ENCODE measurements around the gene PPM1D.
A peak's percentile ranks its signal among the peaks of the same experiment; 100 is the strongest.
"Not testable (repeated sequence)": the region's sequence is repeated elsewhere in the genome, so short reads cannot be mapped to it uniquely, and the experiment has no call there.

PPM1D gene

GRCh38 chr17:60653569-60653968 lies 53.6 kb downstream of the PPM1D start:
- no peak overlapping the region for H3K4me3 ChIP-seq (ENCODE audit: low read depth, low read length)
- TF ChIP-seq CTCF (IDR thresholded peaks at IDR 0.05; ENCODE audit: low read depth, low read length), result no peak
- no peak for TF ChIP-seq MYC (IDR thresholded peaks at IDR 0.05; ENCODE audit: low read depth, low read length)
- TF ChIP-seq MAX (IDR thresholded peaks at IDR 0.05; ENCODE audit: low read depth, low read length), result no peak
- no peak for TF ChIP-seq POLR2A (IDR thresholded peaks at IDR 0.05; ENCODE audit: extremely low read depth, insufficient read length)

GRCh38 chr17:60656499-60656898 lies 56.5 kb downstream of the PPM1D start:
- no peak for DNase-seq (ENCODE audit: low read depth)
- no peak for TF ChIP-seq CTCF (IDR thresholded peaks at IDR 0.05; ENCODE audit: low read depth, low read length)
- TF ChIP-seq MYC (IDR thresholded peaks at IDR 0.05; ENCODE audit: low read depth, low read length), result no peak
- no peak for TF ChIP-seq POLR2A (IDR thresholded peaks at IDR 0.05; ENCODE audit: extremely low read depth, insufficient read length)
- no peak for TF ChIP-seq MAX (IDR thresholded peaks at IDR 0.05; ENCODE audit: low read depth, low read length)
- H3K4me3 ChIP-seq (ENCODE audit: low read depth, low read length), result no peak overlapping the region

More at GRCh38 chr17:60653569-60653968, 53.6 kb downstream of the PPM1D start:
- no peak for DNase-seq (ENCODE audit: low read depth)

GRCh38 chr17:60659156-60659555 lies 59.2 kb downstream of the PPM1D start:
- no peak for TF ChIP-seq MAX (IDR thresholded peaks at IDR 0.05; ENCODE audit: low read depth, low read length)
- TF ChIP-seq POLR2A (IDR thresholded peaks at IDR 0.05; ENCODE audit: extremely low read depth, insufficient read length), result no peak
- no peak for TF ChIP-seq MYC (IDR thresholded peaks at IDR 0.05; ENCODE audit: low read depth, low read length)
- DNase-seq (ENCODE audit: low read depth), result no peak
- H3K4me3 ChIP-seq (ENCODE audit: low read depth, low read length), result no peak overlapping the region

- no peak for DNase-seq (ENCODE audit: low read depth)
- H3K4me3 ChIP-seq (ENCODE audit: low read depth, low read length), result no peak overlapping the region
- TF ChIP-seq POLR2A (IDR thresholded peaks at IDR 0.05; ENCODE audit: extremely low read depth, insufficient read length) (no peak), MYC (IDR thresholded peaks at IDR 0.05; ENCODE audit: low read depth, low read length) (no peak), MAX (IDR thresholded peaks at IDR 0.05; ENCODE audit: low read depth, low read length) (no peak), CTCF (IDR thresholded peaks at IDR 0.05; ENCODE audit: low read depth, low read length) (no peak)
These were observed 61.5 kb downstream of the PPM1D start for GRCh38 chr17:60661489-60661888.

GRCh38 chr17:60664022-60664421 lies 64.0 kb downstream of the PPM1D start:
- no peak for DNase-seq (ENCODE audit: low read depth)
- TF ChIP-seq CTCF (IDR thresholded peaks at IDR 0.05; ENCODE audit: low read depth, low read length) (no peak), MYC (IDR thresholded peaks at IDR 0.05; ENCODE audit: low read depth, low read length) (no peak), MAX (IDR thresholded peaks at IDR 0.05; ENCODE audit: low read depth, low read length) (no peak), POLR2A (IDR thresholded peaks at IDR 0.05; ENCODE audit: extremely low read depth, insufficient read length) (no peak)
- H3K4me3 ChIP-seq (ENCODE audit: low read depth, low read length), result no peak overlapping the region

- no peak overlapping the region for H3K4me3 ChIP-seq (ENCODE audit: low read depth, low read length)
- TF ChIP-seq MAX (IDR thresholded peaks at IDR 0.05; ENCODE audit: low read depth, low read length), result no peak
- TF ChIP-seq POLR2A (IDR thresholded peaks at IDR 0.05; ENCODE audit: extremely low read depth, insufficient read length), result no peak
- TF ChIP-seq CTCF (IDR thresholded peaks at IDR 0.05; ENCODE audit: low read depth, low read length), result no peak
- TF ChIP-seq MYC (IDR thresholded peaks at IDR 0.05; ENCODE audit: low read depth, low read length), result no peak
- DNase-seq (ENCODE audit: low read depth), result peak; percentile 28
These were observed 65.6 kb downstream of the PPM1D start for GRCh38 chr17:60665602-60666001.

- not testable (repeated sequence) for H3K4me3 ChIP-seq (ENCODE audit: low read depth, low read length); DNase-seq (ENCODE audit: low read depth)
These were observed 68.7 kb downstream of the PPM1D start for GRCh38 chr17:60668741-60669140.
